Neural progenitor cell (in vitro differentiated cells): ENCODE results near the gene TNS3. TPM values are rescaled to one million over a fixed set of nuclear protein-coding genes. Genes with fewer than 3 reads are reported as not detected.

ENCODE experiments used
- DNase-seq: peaks from one replicate; pipeline ENCODE4 v3.0.0-alpha.2; 2016; ENCODE audit warnings: low spot score
- H2AFZ ChIP-seq: fragments of 200-600 bp; sonication (generic); replicated peaks from 2 replicates; pipeline ENCODE4 v1.6.1; 2016; ENCODE audit warnings: antibody characterized with exemption
- H3F3A ChIP-seq: fragments of 200-600 bp; sonication (generic); 2 replicates; pipeline ENCODE4 v1.6.1; 2016; ENCODE audit warnings: antibody characterized with exemption, low read depth
- H3K27ac ChIP-seq: fragments of 200-600 bp; sonication (generic); 2 replicates; pipeline ENCODE4 v1.5.1; 2016; ENCODE audit warnings: mild to moderate bottlenecking
- H3K27me3 ChIP-seq: fragments of 200-600 bp; sonication (generic); 2 replicates; pipeline ENCODE4 v1.6.1; 2016; ENCODE audit warnings: mild to moderate bottlenecking, moderate library complexity
- H3K36me3 ChIP-seq: fragments of 200-600 bp; sonication (generic); 2 replicates; pipeline ENCODE4 v1.5.1; 2016
- H3K4me1 ChIP-seq: fragments of 200-600 bp; sonication (generic); 2 replicates; pipeline ENCODE4 v1.6.1; 2016; ENCODE audit warnings: mixed run types
- H3K4me2 ChIP-seq: fragments of 200-600 bp; sonication (generic); 2 replicates; pipeline ENCODE4 v1.6.1; 2016
- H3K4me3 ChIP-seq: fragments of 200-600 bp; sonication (generic); 2 replicates; pipeline ENCODE4 v1.5.1; 2016
- H3K79me2 ChIP-seq: fragments of 200-600 bp; sonication (generic); 2 replicates; pipeline ENCODE4 v1.6.1; 2016; ENCODE audit warnings: low read depth
- H3K9ac ChIP-seq: fragments of 200-600 bp; sonication (generic); 2 replicates; pipeline ENCODE4 v1.6.1; 2016
- H3K9me3 ChIP-seq: fragments of 200-600 bp; sonication (generic); 2 replicates; pipeline ENCODE4 v1.5.1; 2016; ENCODE audit warnings: low read depth
- H4K20me1 ChIP-seq: fragments of 200-600 bp; sonication (generic); 2 replicates; pipeline ENCODE4 v1.6.1; 2016; ENCODE audit warnings: low read depth
- H3K27ac Mint-ChIP-seq: 3 replicates; pipeline ENCODE4 v1.8.0; 2021; ENCODE audit warnings: mixed read lengths
- H3K27me3 Mint-ChIP-seq: 2 replicates; pipeline ENCODE4 v1.8.0; 2022; ENCODE audit warnings: low read depth, mild to moderate bottlenecking, inconsistent platforms, moderate library complexity, mixed read lengths; ENCODE audit not compliant: insufficient read depth
- H3K36me3 Mint-ChIP-seq: 3 replicates; pipeline ENCODE4 v1.8.0; 2021; ENCODE audit warnings: mixed read lengths
- H3K4me1 Mint-ChIP-seq: 3 replicates; pipeline ENCODE4 v1.8.0; 2021; ENCODE audit warnings: mixed read lengths
- H3K4me3 Mint-ChIP-seq: 3 replicates; pipeline ENCODE4 v1.8.0; 2021; ENCODE audit warnings: mild to moderate bottlenecking, moderate library complexity, mixed read lengths
- H3K9me3 Mint-ChIP-seq: 3 replicates; pipeline ENCODE4 v1.8.0; 2020; ENCODE audit warnings: mixed read lengths
- EZH2 ChIP-seq: fragments of 200-600 bp; sonication (generic); IDR thresholded peaks from 2 replicates; pipeline ENCODE4 v1.6.1; 2017; ENCODE audit warnings: antibody characterized with exemption, mild to moderate bottlenecking, moderate library complexity
- EZH2phosphoT487 ChIP-seq: fragments of 200-600 bp; sonication (generic); IDR thresholded peaks from 2 replicates; pipeline ENCODE4 v1.6.1; 2017; ENCODE audit warnings: antibody characterized with exemption
- total RNA-seq: library from RNA; depleted of rRNA; stranded (reverse); fragments of >200 nt; gene quantifications from 2 replicates; pipeline ENCODE4 v1.2.3, GENCODE V29; 2015; ENCODE audit warnings: low replicate concordance
- TF ChIP-seq, protein P1 (sequence below): fragments of 200-600 bp; sonication (generic); IDR thresholded peaks from 2 replicates; pipeline ENCODE4 v1.5.1; 2017; ENCODE audit warnings: antibody characterized with exemption, mild to moderate bottlenecking

TNS3 gene
- total RNA-seq, 1 donor from 2014 or later, result 15.0 TPM

DNA sequence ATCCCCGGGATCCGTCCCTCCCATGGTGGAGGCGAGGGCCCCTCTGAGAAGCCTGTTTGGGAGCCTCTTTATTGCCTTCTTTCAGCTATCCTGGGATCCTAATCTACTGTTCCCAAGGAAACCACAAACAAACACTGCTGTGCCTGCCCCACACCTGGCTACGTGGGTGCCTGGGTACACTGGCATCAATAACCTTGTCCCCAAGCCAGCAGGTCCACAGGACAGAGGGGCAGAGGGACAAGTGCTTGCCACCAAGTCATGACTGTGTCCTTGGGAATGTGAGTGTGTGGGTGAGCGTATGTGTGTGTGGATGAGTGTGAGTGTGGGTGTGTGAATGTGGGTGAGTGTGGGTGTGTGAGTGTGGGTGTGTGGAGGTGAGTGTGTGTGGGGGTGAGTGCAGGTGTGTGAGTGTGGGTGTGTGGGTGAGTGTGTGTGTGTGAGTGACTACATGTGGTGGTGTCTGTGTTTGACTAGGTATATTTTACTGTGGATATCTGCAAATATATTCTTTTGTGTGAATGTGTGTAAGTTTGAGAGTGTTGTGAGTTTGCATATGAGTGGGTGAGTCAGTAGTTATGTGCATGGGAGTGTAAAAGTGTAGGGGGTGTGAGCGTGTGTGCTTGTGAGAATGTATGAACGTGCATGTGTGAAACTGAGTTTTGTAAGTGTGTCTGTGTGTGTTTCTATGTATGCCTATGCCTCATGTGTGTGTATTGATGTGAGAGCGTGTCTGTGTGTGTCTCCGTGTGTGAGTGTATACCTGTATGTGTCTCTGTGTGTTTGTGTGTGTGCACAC lies 96.1 kb downstream of the TNS3 start:
- H4K20me1 ChIP-seq, result peaks cover 23% of the 10 kb centered on the region
- H3K4me2 ChIP-seq, result no peak overlapping the region
- TF ChIP-seq EZH2 (no peak), EZH2phosphoT487 (no peak)
- TF ChIP-seq, protein P1, sequence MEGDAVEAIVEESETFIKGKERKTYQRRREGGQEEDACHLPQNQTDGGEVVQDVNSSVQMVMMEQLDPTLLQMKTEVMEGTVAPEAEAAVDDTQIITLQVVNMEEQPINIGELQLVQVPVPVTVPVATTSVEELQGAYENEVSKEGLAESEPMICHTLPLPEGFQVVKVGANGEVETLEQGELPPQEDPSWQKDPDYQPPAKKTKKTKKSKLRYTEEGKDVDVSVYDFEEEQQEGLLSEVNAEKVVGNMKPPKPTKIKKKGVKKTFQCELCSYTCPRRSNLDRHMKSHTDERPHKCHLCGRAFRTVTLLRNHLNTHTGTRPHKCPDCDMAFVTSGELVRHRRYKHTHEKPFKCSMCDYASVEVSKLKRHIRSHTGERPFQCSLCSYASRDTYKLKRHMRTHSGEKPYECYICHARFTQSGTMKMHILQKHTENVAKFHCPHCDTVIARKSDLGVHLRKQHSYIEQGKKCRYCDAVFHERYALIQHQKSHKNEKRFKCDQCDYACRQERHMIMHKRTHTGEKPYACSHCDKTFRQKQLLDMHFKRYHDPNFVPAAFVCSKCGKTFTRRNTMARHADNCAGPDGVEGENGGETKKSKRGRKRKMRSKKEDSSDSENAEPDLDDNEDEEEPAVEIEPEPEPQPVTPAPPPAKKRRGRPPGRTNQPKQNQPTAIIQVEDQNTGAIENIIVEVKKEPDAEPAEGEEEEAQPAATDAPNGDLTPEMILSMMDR, result no peak
- H3K79me2 ChIP-seq, result peaks cover 12% of the 10 kb centered on the region
- peaks cover 45% of the 10 kb centered on the region for H3K4me1 ChIP-seq
- peaks cover 4% of the 10 kb centered on the region for H3K27me3 Mint-ChIP-seq
- H3K27ac Mint-ChIP-seq, result peak overlapping the region; percentile 34
- no peaks in the 10 kb centered on the region for H3K9me3 ChIP-seq
- H3K36me3 Mint-ChIP-seq, result peaks cover 5% of the 10 kb centered on the region
- peaks cover 21% of the 10 kb centered on the region for H3K27me3 ChIP-seq
- H3K4me3 Mint-ChIP-seq, result no peak overlapping the region
- no peak for DNase-seq
- H3K27ac ChIP-seq, result no peak overlapping the region
- H3F3A ChIP-seq, result peaks cover 42% of the 10 kb centered on the region
- peaks cover 3% of the 10 kb centered on the region for H3K9me3 Mint-ChIP-seq
- H3K9ac ChIP-seq, result no peak overlapping the region
- no peak overlapping the region for H3K4me3 ChIP-seq
- peaks cover 63% of the 10 kb centered on the region for H3K4me1 Mint-ChIP-seq
- H2AFZ ChIP-seq, result no peak overlapping the region
- no peaks in the 10 kb centered on the region for H3K36me3 ChIP-seq

DNA sequence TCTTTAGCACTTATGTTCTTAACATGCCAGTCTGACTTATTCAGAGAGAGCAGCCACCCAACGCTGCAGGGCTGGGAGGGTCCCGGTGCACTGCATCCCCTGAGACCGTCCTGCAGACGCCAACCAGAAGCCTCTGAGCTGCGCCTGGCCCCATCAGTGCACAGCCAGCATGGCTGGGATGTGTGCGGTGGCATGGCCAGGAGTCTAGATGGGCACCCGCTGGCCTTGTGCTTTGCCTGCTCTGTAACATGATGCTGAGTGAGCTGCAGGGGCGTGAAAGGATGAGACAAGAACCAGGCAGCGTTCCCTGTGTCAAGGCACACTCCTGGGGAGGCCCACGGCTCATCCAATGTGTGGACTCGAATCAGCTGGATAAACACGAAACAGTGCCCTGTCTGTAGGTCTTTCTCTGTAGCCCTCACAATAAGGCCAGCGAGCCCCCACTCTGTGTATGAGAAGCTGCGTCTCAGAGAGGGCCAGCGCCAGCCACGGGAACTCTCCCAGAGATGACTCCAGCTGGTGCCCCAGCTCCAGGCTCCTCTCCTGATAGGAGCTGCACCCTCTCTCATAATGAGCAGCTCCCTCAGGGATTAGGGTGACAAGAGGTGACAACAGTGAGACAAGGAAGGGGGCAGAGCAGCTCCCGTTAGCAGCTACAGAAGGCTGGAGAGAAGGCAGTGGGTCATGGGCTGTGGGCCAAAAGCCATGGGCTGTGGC lies 96.8 kb downstream of the TNS3 start:
- Mint-ChIP-seq H3K36me3 (peaks cover 5% of the 10 kb centered on the region), H3K4me1 (peaks cover 67% of the 10 kb centered on the region), H3K27ac (peak overlapping the region; percentile 76), H3K4me3 (no peak overlapping the region), H3K9me3 (peaks cover 3% of the 10 kb centered on the region), H3K27me3 (peaks cover 4% of the 10 kb centered on the region)
- Histone ChIP-seq H3K4me1 (peaks cover 45% of the 10 kb centered on the region), H2AFZ (no peak overlapping the region), H3K79me2 (peaks cover 12% of the 10 kb centered on the region), H3K27ac (no peak overlapping the region), H3F3A (peaks cover 46% of the 10 kb centered on the region), H3K4me2 (no peak overlapping the region), H3K36me3 (no peaks in the 10 kb centered on the region), H3K4me3 (no peak overlapping the region), H4K20me1 (peaks cover 30% of the 10 kb centered on the region), H3K27me3 (peaks cover 21% of the 10 kb centered on the region), H3K9ac (no peak overlapping the region), H3K9me3 (no peaks in the 10 kb centered on the region)
- no peak for TF ChIP-seq EZH2phosphoT487
- TF ChIP-seq, protein P1, result no peak
- TF ChIP-seq EZH2, result no peak
- no peak for DNase-seq

DNA sequence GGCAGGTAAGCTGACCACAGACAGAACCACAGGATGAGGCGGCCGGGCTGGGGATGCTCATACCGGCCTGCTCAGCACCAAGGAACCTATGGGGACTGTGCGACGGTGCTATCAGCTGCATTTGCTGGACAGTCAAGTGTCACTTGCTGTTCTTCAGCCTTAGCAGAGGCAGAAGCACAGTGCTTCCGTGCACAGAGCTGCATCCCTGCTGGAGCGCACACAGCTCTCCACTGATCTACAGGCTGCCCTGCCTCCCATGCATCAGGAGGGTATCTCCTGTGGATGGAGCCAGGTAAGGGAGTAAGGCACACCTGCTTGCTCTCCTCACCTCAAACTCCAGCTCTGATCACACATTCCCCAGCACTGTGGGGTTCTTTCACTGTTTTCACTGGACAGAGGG lies 97.5 kb downstream of the TNS3 start:
- H2AFZ ChIP-seq, result no peak overlapping the region
- no peak overlapping the region for H3K4me3 ChIP-seq
- H3K27ac ChIP-seq, result no peak overlapping the region
- no peak for DNase-seq
- peaks cover 6% of the 10 kb centered on the region for H3K27me3 Mint-ChIP-seq
- peaks cover 45% of the 10 kb centered on the region for H3K4me1 ChIP-seq
- TF ChIP-seq EZH2 (no peak), EZH2phosphoT487 (no peak)
- TF ChIP-seq, protein P1, result no peak
- peaks cover 31% of the 10 kb centered on the region for H4K20me1 ChIP-seq
- H3F3A ChIP-seq, result peaks cover 46% of the 10 kb centered on the region
- H3K4me1 Mint-ChIP-seq, result peaks cover 67% of the 10 kb centered on the region
- H3K9me3 ChIP-seq, result no peaks in the 10 kb centered on the region
- H3K9me3 Mint-ChIP-seq, result peaks cover 3% of the 10 kb centered on the region
- H3K36me3 Mint-ChIP-seq, result peaks cover 5% of the 10 kb centered on the region
- no peak overlapping the region for H3K9ac ChIP-seq
- H3K79me2 ChIP-seq, result peaks cover 12% of the 10 kb centered on the region
- no peaks in the 10 kb centered on the region for H3K36me3 ChIP-seq
- H3K27ac Mint-ChIP-seq, result peak overlapping the region; percentile 21
- H3K27me3 ChIP-seq, result peaks cover 21% of the 10 kb centered on the region
- H3K4me2 ChIP-seq, result no peak overlapping the region
- H3K4me3 Mint-ChIP-seq, result no peak overlapping the region
